Measurements from ENCODE around the gene ETFA.
"Not testable (repeated sequence)": the region's sequence is repeated elsewhere in the genome, so short reads cannot be mapped to it uniquely, and the experiment has no call there.

The ETFA gene

GRCh38 chr15:76321602-76322001, 10.3 kb upstream of the ETFA start:
- no peak for DNase-seq (ENCODE audit: low read depth)
- no peak overlapping the region for H3K4me3 ChIP-seq (ENCODE audit: low read depth, low read length)
- TF ChIP-seq CTCF (IDR thresholded peaks at IDR 0.05; ENCODE audit: low read depth, low read length, missing control alignments) = no peak

GRCh38 chr15:76321171-76321570, 9.9 kb upstream of the ETFA start:
- no peak for TF ChIP-seq CTCF (IDR thresholded peaks at IDR 0.05; ENCODE audit: low read depth, low read length, missing control alignments)
- no peak overlapping the region for H3K4me3 ChIP-seq (ENCODE audit: low read depth, low read length)
- no peak for DNase-seq (ENCODE audit: low read depth)

GRCh38 chr15:76320012-76320411, 8.7 kb upstream of the ETFA start:
- no peak overlapping the region for H3K4me3 ChIP-seq (ENCODE audit: low read depth, low read length)
- no peak for DNase-seq (ENCODE audit: low read depth)
- no peak for TF ChIP-seq CTCF (IDR thresholded peaks at IDR 0.05; ENCODE audit: low read depth, low read length, missing control alignments)

- DNase-seq (ENCODE audit: low read depth) = no peak
- no peak for TF ChIP-seq CTCF (IDR thresholded peaks at IDR 0.05; ENCODE audit: low read depth, low read length, missing control alignments)
- no peak overlapping the region for H3K4me3 ChIP-seq (ENCODE audit: low read depth, low read length)
Observed at GRCh38 chr15:76313731-76314130, 2.5 kb upstream of the ETFA start.

GRCh38 chr15:76313175-76313567, 1.9 kb upstream of the ETFA start:
- not testable (repeated sequence) for DNase-seq (ENCODE audit: low read depth); H3K4me3 ChIP-seq (ENCODE audit: low read depth, low read length)

- no peak for DNase-seq (ENCODE audit: low read depth)
- H3K4me3 ChIP-seq (ENCODE audit: low read depth, low read length) = no peak overlapping the region
- no peak for TF ChIP-seq CTCF (IDR thresholded peaks at IDR 0.05; ENCODE audit: low read depth, low read length, missing control alignments)
Observed at GRCh38 chr15:76312540-76313174, 1.4 kb upstream of the ETFA start.

- H3K4me3 ChIP-seq (ENCODE audit: low read depth, low read length) = peak overlapping the region; percentile 98
- no peak for TF ChIP-seq CTCF (IDR thresholded peaks at IDR 0.05; ENCODE audit: low read depth, low read length, missing control alignments)
- no peak for DNase-seq (ENCODE audit: low read depth)
Observed at GRCh38 chr15:76310475-76311099, 682 bp downstream of the ETFA start.

Measured in GM12864 (cell line).